ENCODE measurements around the gene ANO6.

The ANO6 gene

GRCh38 chr12:45435945-45436710 lies 220.2 kb downstream of the ANO6 start:
- H3K27me3 ChIP-seq, result no peaks in the 10 kb centered on the region
- no peak for TF ChIP-seq Cebpa-rat (IDR thresholded peaks at IDR 0.05)
- H3K27ac ChIP-seq, result no peak overlapping the region
- peaks cover 26% of the 10 kb centered on the region for H3K36me3 ChIP-seq
- no peaks in the 10 kb centered on the region for H3K9me3 ChIP-seq
- H4K20me1 ChIP-seq, result no peaks in the 10 kb centered on the region
- H3K9ac ChIP-seq, result no peak overlapping the region
- H3K4me3 ChIP-seq, result no peak overlapping the region
- no peak overlapping the region for H3K4me2 ChIP-seq
- H3K4me1 ChIP-seq, result peaks cover 10% of the 10 kb centered on the region

GRCh38 chr12:45439039-45439438 lies 223.1 kb downstream of the ANO6 start:
- Histone ChIP-seq H3K4me3 (no peak overlapping the region), H3K9ac (no peak overlapping the region), H3K4me1 (no peaks in the 10 kb centered on the region), H3K9me3 (peaks cover 15% of the 10 kb centered on the region), H3K4me2 (no peak overlapping the region), H4K20me1 (no peaks in the 10 kb centered on the region), H3K27ac (no peak overlapping the region), H3K36me3 (peaks cover 3% of the 10 kb centered on the region; the same call in 1 of the 2 replicates), H3K27me3 (no peaks in the 10 kb centered on the region)
- TF ChIP-seq Cebpa-rat (IDR thresholded peaks at IDR 0.05), result no peak

DNA sequence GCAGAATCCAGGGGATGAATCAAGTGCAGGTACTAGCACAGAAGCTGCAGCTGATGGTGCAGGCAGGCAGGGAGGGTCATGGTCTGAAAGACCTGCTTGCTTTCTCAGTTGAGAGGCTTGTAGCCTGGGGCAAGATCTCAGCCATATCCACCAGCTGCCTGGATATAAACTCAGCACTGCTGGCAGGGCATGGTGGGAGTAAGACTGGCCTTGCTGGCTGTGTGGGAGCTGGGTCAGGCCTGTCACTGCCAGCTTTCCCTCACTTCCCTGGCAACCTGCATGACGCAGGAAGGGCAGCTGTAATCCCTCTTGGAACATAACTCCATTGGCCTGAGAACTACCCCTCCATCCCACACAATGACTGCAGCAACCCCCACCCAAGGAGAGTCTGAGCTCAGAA lies 230.1 kb downstream of the ANO6 start:
- no peak overlapping the region for H3K4me3 ChIP-seq
- H3K27ac ChIP-seq, result no peak overlapping the region
- H3K4me1 ChIP-seq, result no peaks in the 10 kb centered on the region
- H4K20me1 ChIP-seq, result no peaks in the 10 kb centered on the region
- H3K4me2 ChIP-seq, result no peak overlapping the region
- no peak overlapping the region for H3K9ac ChIP-seq
- H3K27me3 ChIP-seq, result no peaks in the 10 kb centered on the region
- H3K36me3 ChIP-seq, result no peaks in the 10 kb centered on the region; the same call in 1 of the 2 replicates
- peaks cover 30% of the 10 kb centered on the region for H3K9me3 ChIP-seq
- no peak for TF ChIP-seq Cebpa-rat (IDR thresholded peaks at IDR 0.05)

- Histone ChIP-seq H3K27ac (no peak overlapping the region), H3K4me3 (no peak overlapping the region), H3K27me3 (no peaks in the 10 kb centered on the region), H4K20me1 (no peaks in the 10 kb centered on the region), H3K36me3 (no peaks in the 10 kb centered on the region), H3K4me1 (no peaks in the 10 kb centered on the region), H3K9me3 (no peaks in the 10 kb centered on the region), H3K9ac (no peak overlapping the region), H3K4me2 (no peak overlapping the region)
- TF ChIP-seq Cebpa-rat (IDR thresholded peaks at IDR 0.05), result no peak
These were observed 242.3 kb downstream of the ANO6 start for GRCh38 chr12:45458238-45458637.

GRCh38 chr12:45458854-45459807 lies 243.2 kb downstream of the ANO6 start:
- TF ChIP-seq Cebpa-rat (IDR thresholded peaks at IDR 0.05), result no peak
- H3K4me1 ChIP-seq, result no peaks in the 10 kb centered on the region
- no peak overlapping the region for H3K27ac ChIP-seq

DNA sequence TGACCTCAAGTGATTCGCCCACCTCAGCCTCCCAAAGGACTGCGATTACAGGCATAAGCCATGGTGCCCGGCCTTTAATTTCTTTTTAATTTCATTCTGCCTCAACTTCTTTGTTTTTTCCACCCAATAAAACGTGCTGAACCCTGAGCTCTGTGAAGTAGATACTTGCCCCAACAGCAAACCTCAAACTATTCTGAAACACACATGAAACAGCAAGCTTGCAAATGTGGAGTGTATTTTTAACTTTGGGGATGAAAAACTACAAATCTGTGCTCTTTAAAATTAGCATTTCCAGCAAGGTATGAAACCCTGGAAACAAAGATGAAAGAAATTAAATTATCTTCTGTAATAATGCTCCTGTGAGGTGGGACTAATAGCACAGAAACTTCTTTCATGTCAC lies 246.6 kb downstream of the ANO6 start:
- Histone ChIP-seq H3K4me2 (no peak overlapping the region), H3K36me3 (no peaks in the 10 kb centered on the region), H3K27ac (no peak overlapping the region), H3K9me3 (no peaks in the 10 kb centered on the region), H4K20me1 (no peaks in the 10 kb centered on the region), H3K9ac (no peak overlapping the region), H3K4me1 (no peaks in the 10 kb centered on the region), H3K27me3 (no peaks in the 10 kb centered on the region), H3K4me3 (no peak overlapping the region)
- no peak for TF ChIP-seq Cebpa-rat (IDR thresholded peaks at IDR 0.05)

More at GRCh38 chr12:45458854-45459807, 243.2 kb downstream of the ANO6 start:
- Histone ChIP-seq H3K4me3 (no peak overlapping the region), H3K9me3 (no peaks in the 10 kb centered on the region), H3K36me3 (no peaks in the 10 kb centered on the region), H3K4me2 (no peak overlapping the region), H4K20me1 (no peaks in the 10 kb centered on the region), H3K9ac (no peak overlapping the region), H3K27me3 (no peaks in the 10 kb centered on the region)

DNA sequence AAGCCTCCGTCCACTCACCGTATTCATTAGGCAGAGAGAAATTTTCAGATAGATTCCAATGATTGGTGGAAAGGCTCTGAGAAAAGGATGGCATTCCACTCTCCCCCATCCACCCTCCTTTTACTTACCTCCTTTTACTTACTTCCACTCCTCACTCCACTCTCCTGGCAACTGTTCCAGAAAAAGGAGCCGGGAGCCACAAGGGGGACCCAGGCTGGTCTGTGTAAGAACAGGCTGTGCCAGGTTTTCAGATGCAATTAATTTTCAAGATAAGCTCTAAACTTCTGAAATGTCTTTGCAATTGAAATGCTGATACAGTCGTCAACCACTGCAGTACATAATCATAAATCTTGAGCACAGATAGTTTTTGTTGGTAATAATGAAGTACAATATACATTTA lies 248.8 kb downstream of the ANO6 start:
- Histone ChIP-seq H3K27me3 (no peaks in the 10 kb centered on the region), H3K4me3 (no peak overlapping the region), H4K20me1 (no peaks in the 10 kb centered on the region), H3K9me3 (no peaks in the 10 kb centered on the region), H3K36me3 (no peaks in the 10 kb centered on the region), H3K4me1 (no peaks in the 10 kb centered on the region), H3K9ac (no peak overlapping the region), H3K27ac (no peak overlapping the region), H3K4me2 (no peak overlapping the region)
- TF ChIP-seq Cebpa-rat (IDR thresholded peaks at IDR 0.05), result no peak

GRCh38 chr12:45468751-45469615 lies 253.1 kb downstream of the ANO6 start:
- no peak overlapping the region for H3K27ac ChIP-seq
- H3K9me3 ChIP-seq, result no peaks in the 10 kb centered on the region
- H3K9ac ChIP-seq, result no peak overlapping the region
- no peaks in the 10 kb centered on the region for H3K4me1 ChIP-seq
- no peaks in the 10 kb centered on the region for H3K36me3 ChIP-seq
- no peaks in the 10 kb centered on the region for H4K20me1 ChIP-seq
- no peak for TF ChIP-seq Cebpa-rat (IDR thresholded peaks at IDR 0.05)
- H3K27me3 ChIP-seq, result no peaks in the 10 kb centered on the region
- H3K4me3 ChIP-seq, result no peak overlapping the region
- no peak overlapping the region for H3K4me2 ChIP-seq

DNA sequence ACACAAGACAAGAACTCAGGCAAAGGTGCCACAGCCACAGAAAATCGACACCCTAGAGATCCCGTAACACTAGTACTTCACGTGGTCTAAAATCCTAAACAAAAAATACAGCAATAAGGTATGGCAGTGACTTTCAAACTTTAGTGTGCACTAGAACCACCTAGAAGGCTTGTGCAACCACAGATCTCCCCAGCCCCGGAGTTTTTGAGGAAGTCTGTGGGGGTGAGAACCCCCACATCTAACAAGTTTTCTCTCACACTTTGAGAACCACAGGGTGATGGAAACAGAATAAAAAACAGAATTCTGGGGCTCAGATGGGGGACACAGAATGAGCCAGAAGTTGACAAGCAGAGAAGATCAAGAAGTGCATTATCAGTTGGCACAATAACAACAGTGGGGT lies 254.0 kb downstream of the ANO6 start:
- no peaks in the 10 kb centered on the region for H3K36me3 ChIP-seq
- no peak overlapping the region for H3K4me2 ChIP-seq
- no peaks in the 10 kb centered on the region for H3K9me3 ChIP-seq
- no peak for TF ChIP-seq Cebpa-rat (IDR thresholded peaks at IDR 0.05)
- no peaks in the 10 kb centered on the region for H3K4me1 ChIP-seq
- no peak overlapping the region for H3K4me3 ChIP-seq
- no peak overlapping the region for H3K27ac ChIP-seq
- H3K27me3 ChIP-seq, result no peaks in the 10 kb centered on the region
- H3K9ac ChIP-seq, result no peak overlapping the region
- no peaks in the 10 kb centered on the region for H4K20me1 ChIP-seq
